ENCODE data around the gene ELL. TPM values are rescaled to one million over a fixed set of nuclear protein-coding genes. Genes with fewer than 3 reads are reported as not detected.

ELL gene
- total and polyA plus RNA-seq, 2 donors (not counting 3 experiments of a cell fraction or from before 2014, with no cell fraction given): 9.9 to 18.2 TPM

GRCh38 chr19:18500376-18500775 lies 21.5 kb downstream of the ELL start:
- no peak overlapping the region for H3K4me3 ChIP-seq (replicated peaks in 1 of 3; ENCODE audit: insufficient read depth in 1 of 3, low read depth in 1 of 3, low read length in 3 of 3)
- dilution Hi-C loops (cut with MboI; ENCODE audit: extremely low pct_ligation_motif_present, low sequenced_read_pairs) (no loop called here), intact Hi-C loops (cut with micrococcal nuclease) (no loop called here)
- CTCF ChIA-PET: interaction anchor here (0.8 to 1.7 kb wide), 11 partner anchors 8 to 347 kb away, joined by 3 to 5 read pairs (median 4); no protein-coding TSS in a partner anchor
- no peak for FAIRE-seq
- H3K9me3 ChIP-seq (replicated peaks; ENCODE audit: control insufficient read depth, insufficient read depth, low read length): no peaks in the 10 kb centered on the region
- no peaks in the 10 kb centered on the region for H3K9me1 ChIP-seq (replicated peaks; ENCODE audit: control insufficient read depth, extremely low read depth, insufficient read depth, low read length)
- no peak overlapping the region for H3K9ac ChIP-seq (replicated peaks; ENCODE audit: extremely low read depth, insufficient read depth, low read length)
- peak; percentile 62 for DNase-seq (ENCODE audit: low read depth, low spot score)
- H3K79me2 ChIP-seq (ENCODE audit: control insufficient read depth, insufficient read depth, low read length): peaks cover 74% of the 10 kb centered on the region
- POLR2A ChIA-PET: interaction anchor here (1.0 kb wide), 1 partner anchor 21 kb away, joined by 4 read pairs; the partner anchor contains the start of gene ELL
- no peaks in the 10 kb centered on the region for H3K27me3 ChIP-seq (ENCODE audit: control insufficient read depth in 2 of 2, insufficient read depth in 2 of 2, low read length in 2 of 2)
- H3K4me2 ChIP-seq (ENCODE audit: insufficient read depth, low read length): no peak overlapping the region
- no peak overlapping the region for H2AFZ ChIP-seq (ENCODE audit: low read depth, low read length)
- peaks cover 6% of the 10 kb centered on the region for H3K4me1 ChIP-seq (ENCODE audit: control insufficient read depth, extremely low read depth, insufficient read depth, low read length)
- BruUV-seq (replicated peaks): no TSS peak
- H3K27ac ChIP-seq (ENCODE audit: insufficient read depth, low read depth, low read length): no peak overlapping the region
- no peaks in the 10 kb centered on the region for H4K20me1 ChIP-seq (replicated peaks; ENCODE audit: control insufficient read depth, extremely low read depth, insufficient read depth, low read length)
- no peak for TF ChIP-seq CTCF (IDR thresholded peaks at IDR 0.05; ENCODE audit: extremely low read depth in 1 of 2, insufficient read depth in 1 of 2, low read depth in 1 of 2, low read length in 2 of 2)
- TF ChIP-seq GATA2 (IDR thresholded peaks at IDR 0.05; ENCODE audit: insufficient read depth, insufficient read length, low read depth, low read length): no peak
- no peak for TF ChIP-seq FOS (IDR thresholded peaks at IDR 0.05; ENCODE audit: borderline replicate concordance, insufficient read depth, low read length)
- TF ChIP-seq POLR2AphosphoS5 (IDR thresholded peaks at IDR 0.05; ENCODE audit: insufficient read depth, low read depth, low read length): no peak
- no peak for TF ChIP-seq MYC (IDR thresholded peaks at IDR 0.05; ENCODE audit: low read depth, low read length)
- no peak for TF ChIP-seq POLR2A (IDR thresholded peaks at IDR 0.05; ENCODE audit: low read depth, low read length)
- no peak for TF ChIP-seq MAX (IDR thresholded peaks at IDR 0.05; ENCODE audit: insufficient read depth, insufficient read length)
- no peak for TF ChIP-seq JUN (IDR thresholded peaks at IDR 0.05; ENCODE audit: borderline replicate concordance, insufficient read depth, insufficient read length, low read depth)
- TF ChIP-seq EZH2 (IDR thresholded peaks at IDR 0.05; ENCODE audit: borderline replicate concordance, low read depth, low read length, severe bottlenecking): no peak
- H3K36me3 ChIP-seq (ENCODE audit: control insufficient read depth in 2 of 2, extremely low read depth in 1 of 2, insufficient read depth in 2 of 2, low read length in 2 of 2): no peaks in the 10 kb centered on the region
